GM12874 (cell line): Measurements from ENCODE around the gene NDST4.

Experiments
- CTCF ChIP-seq: IDR thresholded peaks from 2 replicates; pipeline ENCODE4 v1.5.1; 2011; ENCODE audit warnings: low read depth, mild to moderate bottlenecking, control low read depth, low read length, moderate library complexity; ENCODE audit not compliant: insufficient read depth

The NDST4 gene

GRCh38 chr4:114941503-114941902 is 171.9 kb downstream of the NDST4 start:
- no peak for TF ChIP-seq CTCF

- TF ChIP-seq CTCF: no peak
Observed at GRCh38 chr4:114927881-114928280, 185.5 kb downstream of the NDST4 start.

GRCh38 chr4:114926583-114926982 is 186.8 kb downstream of the NDST4 start:
- no peak for TF ChIP-seq CTCF

- no peak for TF ChIP-seq CTCF
Observed at GRCh38 chr4:114924311-114924710, 189.1 kb downstream of the NDST4 start.

- no peak for TF ChIP-seq CTCF
Observed at GRCh38 chr4:114922592-114922933, 190.9 kb downstream of the NDST4 start.

GRCh38 chr4:114921790-114922591 is 191.4 kb downstream of the NDST4 start:
- TF ChIP-seq CTCF: no peak

- no peak for TF ChIP-seq CTCF
Observed at GRCh38 chr4:114921191-114921590, 192.2 kb downstream of the NDST4 start.

GRCh38 chr4:114911111-114911510 is 202.3 kb downstream of the NDST4 start:
- TF ChIP-seq CTCF: no peak
